ENCODE results near the gene PPM1J. TPM values are rescaled to one million over a fixed set of nuclear protein-coding genes. Genes with fewer than 3 reads are reported as not detected.
A peak's percentile ranks its signal among the peaks of the same experiment; 100 is the strongest.

PPM1J gene
- total RNA-seq, 2 donors from 2014 or later, result not detected

DNA sequence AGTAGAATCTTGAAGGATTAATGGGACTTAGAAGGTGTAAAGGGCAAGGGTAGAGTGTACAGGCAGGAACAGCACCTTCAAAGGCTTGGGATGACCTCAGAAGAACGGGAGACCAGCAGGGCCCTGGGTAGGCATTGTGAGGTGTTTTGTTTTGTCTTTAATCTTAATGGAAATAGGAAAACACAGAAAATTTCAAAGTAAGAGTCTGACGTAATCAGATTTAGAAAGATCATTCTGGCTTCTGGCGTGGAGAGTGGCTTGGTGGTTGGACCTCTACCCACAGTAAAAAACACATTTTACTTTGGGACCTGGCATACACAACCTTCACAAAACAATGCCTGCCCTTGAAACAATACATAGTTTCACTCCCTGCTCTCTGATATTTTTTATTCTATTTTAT is 36.5 kb downstream of the PPM1J start:
- Mint-ChIP-seq H3K4me1 (ENCODE audit: low read depth in 2 of 2) (peaks cover 35 to 38% of the 10 kb centered on the region in 2 donors), H3K4me3 (no peak overlapping the region), H3K9me3 (no peaks in the 10 kb centered on the region), H3K36me3 (no peaks in the 10 kb centered on the region), H3K27me3 (no peaks in the 10 kb centered on the region), H3K27ac (peak overlapping the region in 1 of 2 donors; percentile 8)
- DNase-seq (ENCODE audit: low spot score) (no peak), ATAC-seq (no peak)

DNA sequence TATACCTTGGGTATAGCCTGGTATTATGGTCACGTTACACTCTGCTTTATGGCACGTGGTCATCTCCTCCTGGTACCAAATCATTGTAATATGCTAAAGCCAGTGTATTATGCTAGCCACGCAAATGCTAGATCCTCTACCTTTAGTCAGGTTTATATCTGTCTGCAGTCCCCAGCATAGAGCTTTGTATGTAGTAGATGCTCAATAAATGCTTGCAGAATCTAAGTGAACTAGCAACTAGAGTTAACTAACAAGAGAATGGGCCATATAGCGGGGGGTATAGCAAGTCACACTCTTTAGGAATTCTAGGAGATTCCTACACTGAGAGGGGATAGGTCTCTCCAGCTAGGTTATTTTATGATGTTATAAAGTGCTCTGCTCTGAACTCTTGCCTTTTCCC is 37.6 kb downstream of the PPM1J start:
- DNase-seq (ENCODE audit: low spot score) (no peak), ATAC-seq (no peak)
- H3K36me3 Mint-ChIP-seq, result peaks cover 2% of the 10 kb centered on the region
- no peak overlapping the region for H3K4me3 Mint-ChIP-seq
- peaks cover 44 to 45% of the 10 kb centered on the region in 2 donors for H3K4me1 Mint-ChIP-seq (ENCODE audit: low read depth in 2 of 2)
- no peaks in the 10 kb centered on the region for H3K9me3 Mint-ChIP-seq
- H3K27ac Mint-ChIP-seq, result no peak overlapping the region
- no peaks in the 10 kb centered on the region for H3K27me3 Mint-ChIP-seq

DNA sequence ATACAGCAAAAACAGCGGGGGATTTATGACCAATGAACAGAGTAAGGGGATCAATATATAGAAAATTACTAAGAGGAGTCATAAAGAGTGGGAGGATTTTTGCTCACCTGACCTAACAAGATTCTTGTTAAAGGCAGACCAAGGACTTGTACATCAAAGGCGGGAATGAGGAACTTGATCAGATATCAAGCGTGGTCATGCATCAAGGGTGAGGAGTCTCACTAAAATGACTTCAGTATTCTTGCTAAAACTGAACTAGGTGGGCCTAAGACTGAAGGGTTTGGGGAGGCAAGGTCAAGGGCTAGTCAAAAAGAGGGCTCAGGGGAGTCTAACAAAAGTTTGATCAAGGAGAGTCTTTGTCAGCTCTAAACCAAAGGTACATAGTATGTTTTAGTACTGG is 38.6 kb downstream of the PPM1J start:
- H3K4me3 Mint-ChIP-seq, result peak overlapping the region; percentile 73
- no peaks in the 10 kb centered on the region for H3K9me3 Mint-ChIP-seq
- H3K27me3 Mint-ChIP-seq, result no peaks in the 10 kb centered on the region
- DNase-seq (ENCODE audit: low spot score) (no peak), ATAC-seq (no peak)
- H3K27ac Mint-ChIP-seq, result peak overlapping the region; percentile 54 to 59
- H3K4me1 Mint-ChIP-seq (ENCODE audit: low read depth in 2 of 2), result peaks cover 44 to 46% of the 10 kb centered on the region in 2 donors
- peaks cover 7% of the 10 kb centered on the region for H3K36me3 Mint-ChIP-seq

DNA sequence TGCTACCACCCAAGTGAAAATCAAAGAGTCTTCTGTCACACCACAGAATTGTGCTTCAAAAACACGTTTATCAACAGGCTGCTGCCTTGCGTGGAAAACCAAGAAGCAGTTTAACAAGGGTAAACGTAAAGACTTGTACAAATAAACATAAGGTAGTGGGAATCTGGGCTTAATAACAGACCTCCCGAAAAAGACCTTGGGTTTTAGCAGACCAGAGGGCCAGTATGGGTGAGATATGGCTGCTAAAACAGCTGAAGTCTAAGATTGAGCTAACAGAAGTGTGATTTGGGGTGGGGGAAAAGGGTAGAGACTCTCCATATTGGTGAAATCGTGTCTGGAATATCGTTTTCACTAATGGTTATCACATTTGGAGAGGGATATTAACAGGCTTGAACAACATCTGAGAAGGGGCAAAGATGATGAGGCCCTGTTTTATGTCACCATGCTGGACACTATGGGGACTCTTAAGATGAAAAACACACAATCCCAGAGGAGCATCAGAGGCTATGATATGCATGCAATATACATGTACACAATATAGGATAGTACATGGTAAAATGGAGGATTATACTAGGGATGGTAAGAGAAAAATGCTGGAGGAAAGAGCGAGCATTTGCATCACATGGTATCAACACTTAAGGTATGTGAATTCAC is 39.3 kb downstream of the PPM1J start:
- Mint-ChIP-seq H3K9me3 (no peaks in the 10 kb centered on the region), H3K4me3 (peak overlapping the region; percentile 73), H3K27ac (peak overlapping the region; percentile 54 to 59), H3K4me1 (ENCODE audit: low read depth in 2 of 2) (peaks cover 44 to 51% of the 10 kb centered on the region in 2 donors), H3K27me3 (no peaks in the 10 kb centered on the region), H3K36me3 (peaks cover 7% of the 10 kb centered on the region)
- no peak for DNase-seq (ENCODE audit: low spot score)
- no peak for ATAC-seq

DNA sequence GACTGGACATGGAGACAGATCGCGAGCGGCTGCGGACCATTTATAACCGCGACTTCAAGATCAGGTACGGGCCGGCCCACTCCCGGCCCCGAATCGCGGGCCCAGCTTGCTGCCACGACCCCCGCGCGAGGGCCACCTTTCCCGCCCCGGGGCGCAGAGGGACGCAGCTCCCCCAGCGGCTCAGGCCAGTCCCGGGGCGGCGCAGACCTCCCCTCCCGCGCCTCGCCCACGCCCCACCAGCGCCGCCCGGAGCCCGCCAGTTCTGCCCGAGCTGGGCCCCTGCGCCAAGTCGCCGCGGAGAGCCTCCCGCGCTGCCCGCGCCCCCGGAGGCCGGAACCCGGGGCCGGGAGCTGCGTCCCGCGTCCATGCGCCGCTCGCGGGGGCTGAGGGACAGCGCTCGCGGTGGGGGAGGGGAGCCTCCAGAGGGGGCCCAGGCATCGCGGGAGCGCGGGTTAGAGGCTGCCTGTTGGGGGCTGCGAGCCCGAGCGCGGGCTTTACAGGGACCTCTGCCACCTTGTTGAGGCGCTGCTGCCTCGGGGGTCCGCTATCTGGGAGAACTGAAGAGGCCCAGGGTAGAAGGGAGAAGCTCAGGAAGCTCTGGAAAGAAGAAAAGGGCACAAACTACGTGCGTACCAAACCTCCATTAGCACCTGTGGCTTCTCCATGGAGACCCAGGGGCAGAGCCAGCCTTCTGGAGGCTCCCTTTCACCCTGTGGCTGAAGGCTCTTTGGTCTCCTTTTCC is 40.0 kb downstream of the PPM1J start:
- peak overlapping the region; percentile 83 to 94 for H3K27ac Mint-ChIP-seq
- DNase-seq (ENCODE audit: low spot score), result peak; percentile 65
- H3K36me3 Mint-ChIP-seq, result peaks cover 13% of the 10 kb centered on the region
- peak; percentile 66 to 80 for ATAC-seq
- H3K4me3 Mint-ChIP-seq, result peak overlapping the region; percentile 92
- no peaks in the 10 kb centered on the region for H3K27me3 Mint-ChIP-seq
- no peaks in the 10 kb centered on the region for H3K9me3 Mint-ChIP-seq
- H3K4me1 Mint-ChIP-seq (ENCODE audit: low read depth in 2 of 2), result peaks cover 44 to 51% of the 10 kb centered on the region in 2 donors

DNA sequence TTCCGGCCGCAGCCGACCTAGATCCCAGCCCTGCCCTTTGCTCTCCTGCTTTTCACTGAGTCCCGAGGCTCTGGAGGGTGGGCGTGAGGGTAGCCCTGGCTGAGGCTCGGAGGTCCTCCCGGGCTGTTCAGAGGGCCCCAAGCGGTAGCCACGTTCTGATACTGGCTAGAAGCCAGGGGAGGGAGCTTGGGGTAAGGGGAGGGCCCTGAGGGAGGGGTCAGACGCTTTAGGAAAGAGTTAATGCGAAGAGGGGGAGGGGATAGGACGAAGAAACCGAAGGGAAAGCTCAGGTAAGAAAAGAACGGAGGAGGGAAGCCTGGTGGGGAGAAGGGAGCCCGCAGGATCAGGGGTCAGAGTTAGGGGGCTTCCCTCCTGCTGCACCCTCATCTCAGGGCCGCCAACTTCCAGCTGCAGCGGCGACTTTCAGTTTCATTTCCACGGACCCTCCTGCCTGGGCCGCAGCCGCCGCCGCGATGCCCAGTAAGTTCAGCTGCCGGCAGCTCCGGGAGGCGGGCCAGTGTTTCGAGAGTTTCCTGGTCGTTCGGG is 40.6 kb downstream of the PPM1J start, which contains the start of gene MOV10:
MOV10 (plus strand) TSS at position 220 of the 546 bp plus-strand sequence; CDS start at position 474, 254 bp downstream.
- no peaks in the 10 kb centered on the region for H3K27me3 Mint-ChIP-seq
- DNase-seq (ENCODE audit: low spot score) (peak; percentile 82), ATAC-seq (peak; percentile 90 to 93)
- H3K4me1 Mint-ChIP-seq (ENCODE audit: low read depth in 2 of 2), result peaks cover 48 to 55% of the 10 kb centered on the region in 2 donors
- H3K4me3 Mint-ChIP-seq, result peak within 1 kb of the TSS; percentile 92
- H3K9me3 Mint-ChIP-seq, result no peaks in the 10 kb centered on the region
- H3K27ac Mint-ChIP-seq, result peak within 1 kb of the TSS; percentile 83 to 94
- peaks cover 19% of the 10 kb centered on the region for H3K36me3 Mint-ChIP-seq

DNA sequence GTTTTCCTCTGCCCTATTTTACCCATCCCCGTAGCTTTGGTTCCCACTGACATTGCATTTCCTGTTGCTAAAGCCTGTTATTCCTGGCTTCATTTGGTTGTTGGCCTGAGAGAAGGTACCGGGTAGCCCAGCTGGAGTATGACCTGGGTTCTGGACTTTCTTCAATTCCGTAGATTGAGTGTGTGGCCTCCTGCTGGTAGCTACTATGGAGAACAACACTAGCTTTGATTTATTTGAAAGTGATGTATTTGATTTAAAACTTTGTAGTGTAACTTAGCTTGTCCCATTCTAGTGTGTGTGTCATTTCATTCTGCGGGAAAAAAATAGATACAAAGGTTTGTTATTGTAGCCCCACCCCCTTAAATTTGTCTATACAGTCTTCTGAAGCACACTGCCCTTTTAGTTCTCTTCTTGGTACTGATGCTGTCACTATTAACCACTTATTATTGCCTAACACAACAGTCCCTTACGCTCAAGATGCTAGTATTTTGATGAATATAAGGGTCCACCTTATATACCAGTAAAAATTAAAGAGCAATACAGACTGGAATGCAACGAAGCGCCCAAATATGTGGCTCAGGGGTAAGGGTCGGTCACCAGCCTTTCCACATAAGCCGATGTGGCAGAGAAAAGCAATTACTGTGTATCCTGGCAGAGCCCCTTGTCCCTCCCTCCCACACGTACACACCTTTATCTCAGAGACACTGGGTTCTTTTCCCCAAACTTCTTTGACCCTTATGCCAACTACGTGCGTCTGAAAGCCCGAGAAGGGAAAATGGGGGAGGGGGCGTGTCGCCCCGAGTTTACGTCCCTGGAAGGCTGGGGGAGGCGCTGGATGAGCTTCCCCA is 41.3 kb downstream of the PPM1J start:
- H3K36me3 Mint-ChIP-seq, result peaks cover 26% of the 10 kb centered on the region
- ATAC-seq (no peak), DNase-seq (ENCODE audit: low spot score) (no peak)
- peak overlapping the region; percentile 92 for H3K4me3 Mint-ChIP-seq
- no peaks in the 10 kb centered on the region for H3K9me3 Mint-ChIP-seq
- peaks cover 55 to 59% of the 10 kb centered on the region in 2 donors for H3K4me1 Mint-ChIP-seq (ENCODE audit: low read depth in 2 of 2)
- peak overlapping the region; percentile 83 to 94 for H3K27ac Mint-ChIP-seq
- no peaks in the 10 kb centered on the region for H3K27me3 Mint-ChIP-seq

DNA sequence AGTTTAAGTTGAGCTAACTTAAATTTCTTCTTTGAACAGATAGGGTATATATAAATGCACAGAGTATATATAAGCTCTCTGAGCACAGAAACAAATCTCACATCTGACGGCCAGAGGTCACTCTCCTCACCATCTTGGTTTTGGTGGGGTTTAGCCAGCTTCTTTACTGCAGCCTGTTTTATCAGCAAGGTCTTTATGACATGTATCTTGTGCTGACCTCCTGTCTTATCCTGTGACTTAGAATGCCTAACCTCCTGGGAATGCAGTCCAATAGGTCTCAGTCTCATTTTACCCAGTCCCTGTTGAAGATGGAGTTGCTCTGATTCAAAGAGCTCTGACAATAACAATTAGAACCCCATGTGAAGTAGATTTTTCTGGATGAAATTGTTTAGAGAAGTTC is 42.3 kb downstream of the PPM1J start:
- DNase-seq (ENCODE audit: low spot score) (no peak), ATAC-seq (no peak)
- Mint-ChIP-seq H3K4me3 (peak overlapping the region; percentile 40), H3K4me1 (ENCODE audit: low read depth in 2 of 2) (peaks cover 56 to 59% of the 10 kb centered on the region in 2 donors), H3K36me3 (peaks cover 34% of the 10 kb centered on the region), H3K27me3 (no peaks in the 10 kb centered on the region), H3K27ac (peak overlapping the region; percentile 83 to 94), H3K9me3 (no peaks in the 10 kb centered on the region)

DNA sequence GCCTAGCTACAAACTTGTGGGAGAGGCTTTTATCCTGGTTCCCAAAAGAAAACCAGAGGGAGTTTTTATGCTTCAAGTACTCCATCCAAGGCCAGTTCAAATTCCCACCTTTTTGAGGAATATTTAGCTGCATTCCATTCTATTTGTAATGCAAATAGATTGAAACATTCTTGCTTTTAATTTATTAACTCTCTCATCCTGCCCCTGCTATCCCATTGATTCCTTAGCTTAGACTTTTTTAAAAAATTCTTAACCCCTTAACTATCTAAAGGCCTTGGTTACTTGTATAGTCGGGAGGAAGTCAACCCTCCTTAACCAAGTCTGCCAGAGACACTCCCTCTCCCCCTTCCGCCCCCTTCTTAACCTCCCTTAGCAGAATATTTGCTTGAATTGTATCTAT is 43.1 kb downstream of the PPM1J start:
- Mint-ChIP-seq H3K4me3 (no peak overlapping the region), H3K4me1 (ENCODE audit: low read depth in 2 of 2) (peaks cover 57 to 58% of the 10 kb centered on the region in 2 donors)

DNA sequence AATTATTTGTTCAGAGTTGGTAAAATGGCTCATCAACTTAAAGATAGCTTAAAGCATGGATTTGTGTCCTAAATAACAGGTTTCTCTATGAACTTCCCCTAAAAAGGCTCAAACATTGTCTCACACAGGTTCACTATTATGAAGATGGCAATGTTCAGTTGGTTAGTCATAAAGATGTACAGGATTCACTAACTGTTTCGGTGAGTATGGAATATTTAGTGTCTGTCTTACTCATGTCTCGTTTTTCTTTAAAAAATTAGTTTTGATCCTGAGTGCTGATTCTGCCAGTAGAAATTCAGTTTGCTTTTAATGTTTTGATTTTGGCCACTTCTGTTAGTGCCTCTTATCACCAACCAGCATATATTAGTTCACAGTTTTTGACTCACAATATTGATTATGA is 48.2 kb downstream of the PPM1J start:
- Mint-ChIP-seq H3K27me3 (no peaks in the 10 kb centered on the region), H3K9me3 (no peaks in the 10 kb centered on the region), H3K4me3 (peak overlapping the region; percentile 47), H3K4me1 (ENCODE audit: low read depth in 2 of 2) (peaks cover 28 to 29% of the 10 kb centered on the region in 2 donors), H3K27ac (peak overlapping the region; percentile 83 to 99), H3K36me3 (peaks cover 55% of the 10 kb centered on the region)
- DNase-seq (ENCODE audit: low spot score) (no peak), ATAC-seq (peak in 1 of 2 donors; percentile 66)

More for the DNA sequence above, 43.1 kb downstream of the PPM1J start:
- H3K27me3 Mint-ChIP-seq, result no peaks in the 10 kb centered on the region
- H3K9me3 Mint-ChIP-seq, result no peaks in the 10 kb centered on the region
- no peak for DNase-seq (ENCODE audit: low spot score)
- ATAC-seq, result no peak
- H3K36me3 Mint-ChIP-seq, result peaks cover 42% of the 10 kb centered on the region
- peak overlapping the region; percentile 69 to 83 for H3K27ac Mint-ChIP-seq

DNA sequence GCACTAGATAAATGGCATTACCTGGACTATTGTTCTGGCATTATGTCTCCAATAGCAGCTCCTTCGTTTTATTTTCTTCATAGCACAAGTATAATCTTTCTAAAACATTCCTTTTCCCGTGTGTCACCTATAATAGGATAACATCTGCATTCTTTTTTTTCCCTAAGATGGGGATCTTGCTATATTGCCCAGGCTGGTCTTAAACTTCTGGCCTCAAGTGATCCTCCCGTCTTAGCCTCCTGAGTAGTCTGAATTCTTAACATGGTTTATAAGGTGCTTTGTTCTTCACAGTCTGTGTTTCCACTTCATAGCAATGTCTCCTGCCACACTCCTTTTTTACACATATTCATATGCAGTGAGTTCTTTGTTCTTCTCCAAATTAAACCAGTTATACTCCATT is 49.3 kb downstream of the PPM1J start:
- H3K27ac Mint-ChIP-seq, result peak overlapping the region; percentile 9 to 60

More for the DNA sequence above, 49.3 kb downstream of the PPM1J start:
- Mint-ChIP-seq H3K36me3 (peaks cover 64% of the 10 kb centered on the region), H3K4me3 (no peak overlapping the region), H3K9me3 (no peaks in the 10 kb centered on the region), H3K4me1 (ENCODE audit: low read depth in 2 of 2) (peaks cover 22 to 29% of the 10 kb centered on the region in 2 donors), H3K27me3 (no peaks in the 10 kb centered on the region)
- no peak for DNase-seq (ENCODE audit: low spot score)
- ATAC-seq, result no peak
